ENCODE data around the gene PTPRD.

DNA sequence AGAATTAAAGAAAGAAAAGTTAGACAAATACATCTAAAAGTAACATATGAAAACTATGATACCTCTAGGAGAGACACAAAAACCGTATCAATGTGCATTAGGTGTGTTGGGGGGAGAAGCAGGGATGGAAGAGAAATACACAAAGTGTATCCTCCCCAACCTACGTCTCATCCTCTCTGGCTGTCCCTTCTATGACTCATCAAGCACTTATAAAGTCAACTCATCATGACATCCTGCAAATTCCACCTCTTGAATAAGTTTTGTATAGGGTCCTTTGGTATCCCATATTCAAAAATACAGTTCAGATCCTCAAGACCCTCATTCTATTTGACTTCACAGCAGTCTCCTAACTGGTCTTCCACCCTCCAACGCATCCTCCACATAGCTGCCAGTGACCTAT lies 1895.7 kb downstream of the PTPRD start:
- TF ChIP-seq, protein P1, sequence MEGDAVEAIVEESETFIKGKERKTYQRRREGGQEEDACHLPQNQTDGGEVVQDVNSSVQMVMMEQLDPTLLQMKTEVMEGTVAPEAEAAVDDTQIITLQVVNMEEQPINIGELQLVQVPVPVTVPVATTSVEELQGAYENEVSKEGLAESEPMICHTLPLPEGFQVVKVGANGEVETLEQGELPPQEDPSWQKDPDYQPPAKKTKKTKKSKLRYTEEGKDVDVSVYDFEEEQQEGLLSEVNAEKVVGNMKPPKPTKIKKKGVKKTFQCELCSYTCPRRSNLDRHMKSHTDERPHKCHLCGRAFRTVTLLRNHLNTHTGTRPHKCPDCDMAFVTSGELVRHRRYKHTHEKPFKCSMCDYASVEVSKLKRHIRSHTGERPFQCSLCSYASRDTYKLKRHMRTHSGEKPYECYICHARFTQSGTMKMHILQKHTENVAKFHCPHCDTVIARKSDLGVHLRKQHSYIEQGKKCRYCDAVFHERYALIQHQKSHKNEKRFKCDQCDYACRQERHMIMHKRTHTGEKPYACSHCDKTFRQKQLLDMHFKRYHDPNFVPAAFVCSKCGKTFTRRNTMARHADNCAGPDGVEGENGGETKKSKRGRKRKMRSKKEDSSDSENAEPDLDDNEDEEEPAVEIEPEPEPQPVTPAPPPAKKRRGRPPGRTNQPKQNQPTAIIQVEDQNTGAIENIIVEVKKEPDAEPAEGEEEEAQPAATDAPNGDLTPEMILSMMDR (conservative IDR thresholded peaks at IDR 0.05; ENCODE audit: low read depth, low read length), result no peak
- TF ChIP-seq POLR2A (IDR thresholded peaks at IDR 0.05; ENCODE audit: low read depth, low read length) (no peak), MAFK (IDR thresholded peaks at IDR 0.05; ENCODE audit: low read depth, low read length) (no peak), MXI1 (IDR thresholded peaks at IDR 0.05; ENCODE audit: borderline replicate concordance, low read depth, low read length) (no peak), RAD21 (IDR thresholded peaks at IDR 0.05; ENCODE audit: low read length) (no peak), RFX5 (IDR thresholded peaks at IDR 0.05; ENCODE audit: low read depth, low read length) (no peak), NFE2L2 (IDR thresholded peaks at IDR 0.05; ENCODE audit: low read depth, low read length) (no peak), CEBPB (IDR thresholded peaks at IDR 0.05; ENCODE audit: low read depth, low read length) (no peak)
- TF ChIP-seq, protein P2, sequence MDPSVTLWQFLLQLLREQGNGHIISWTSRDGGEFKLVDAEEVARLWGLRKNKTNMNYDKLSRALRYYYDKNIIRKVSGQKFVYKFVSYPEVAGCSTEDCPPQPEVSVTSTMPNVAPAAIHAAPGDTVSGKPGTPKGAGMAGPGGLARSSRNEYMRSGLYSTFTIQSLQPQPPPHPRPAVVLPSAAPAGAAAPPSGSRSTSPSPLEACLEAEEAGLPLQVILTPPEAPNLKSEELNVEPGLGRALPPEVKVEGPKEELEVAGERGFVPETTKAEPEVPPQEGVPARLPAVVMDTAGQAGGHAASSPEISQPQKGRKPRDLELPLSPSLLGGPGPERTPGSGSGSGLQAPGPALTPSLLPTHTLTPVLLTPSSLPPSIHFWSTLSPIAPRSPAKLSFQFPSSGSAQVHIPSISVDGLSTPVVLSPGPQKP (IDR thresholded peaks at IDR 0.05; ENCODE audit: borderline replicate concordance, low read depth, low read length), result no peak
- TF ChIP-seq, protein P3, sequence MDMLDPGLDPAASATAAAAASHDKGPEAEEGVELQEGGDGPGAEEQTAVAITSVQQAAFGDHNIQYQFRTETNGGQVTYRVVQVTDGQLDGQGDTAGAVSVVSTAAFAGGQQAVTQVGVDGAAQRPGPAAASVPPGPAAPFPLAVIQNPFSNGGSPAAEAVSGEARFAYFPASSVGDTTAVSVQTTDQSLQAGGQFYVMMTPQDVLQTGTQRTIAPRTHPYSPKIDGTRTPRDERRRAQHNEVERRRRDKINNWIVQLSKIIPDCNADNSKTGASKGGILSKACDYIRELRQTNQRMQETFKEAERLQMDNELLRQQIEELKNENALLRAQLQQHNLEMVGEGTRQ (IDR thresholded peaks at IDR 0.05; ENCODE audit: low read depth, low read length), result no peak
